ENCODE measurements around the gene STK17B. TPM values are rescaled to one million over a fixed set of nuclear protein-coding genes. Genes with fewer than 3 reads are reported as not detected.

Gene STK17B
- total RNA-seq, 2 experiments from 2014 or later: 645 to 648 TPM

- Histone ChIP-seq H3K36me3 (ENCODE audit: insufficient read depth, low read length) (peaks cover 64% of the 10 kb centered on the region), H3K27ac (ENCODE audit: low read depth in 1 of 2, low read length in 2 of 2) (peak overlapping the region; percentile 80 to 88), H3K9me3 (ENCODE audit: control insufficient read depth in 1 of 2, insufficient read depth in 1 of 2, low read length in 2 of 2) (no peaks in the 10 kb centered on the region), H3K4me3 (ENCODE audit: low read length) (peak overlapping the region; percentile 91), H3K27me3 (ENCODE audit: control insufficient read depth in 1 of 2, insufficient read depth in 2 of 2, low read length in 2 of 2) (no peaks in the 10 kb centered on the region), H3K4me1 (ENCODE audit: insufficient read depth, low read length) (peaks cover 32% of the 10 kb centered on the region)
- Mint-ChIP-seq H3K27ac (peak overlapping the region; percentile 85), H3K27me3 (no peaks in the 10 kb centered on the region), H3K4me1 (ENCODE audit: low read depth) (peaks cover 92% of the 10 kb centered on the region), H3K36me3 (ENCODE audit: low read depth) (peaks cover 99% of the 10 kb centered on the region), H3K9me3 (no peaks in the 10 kb centered on the region), H3K4me3 (peak overlapping the region; percentile 86)
- TF ChIP-seq, protein P1, sequence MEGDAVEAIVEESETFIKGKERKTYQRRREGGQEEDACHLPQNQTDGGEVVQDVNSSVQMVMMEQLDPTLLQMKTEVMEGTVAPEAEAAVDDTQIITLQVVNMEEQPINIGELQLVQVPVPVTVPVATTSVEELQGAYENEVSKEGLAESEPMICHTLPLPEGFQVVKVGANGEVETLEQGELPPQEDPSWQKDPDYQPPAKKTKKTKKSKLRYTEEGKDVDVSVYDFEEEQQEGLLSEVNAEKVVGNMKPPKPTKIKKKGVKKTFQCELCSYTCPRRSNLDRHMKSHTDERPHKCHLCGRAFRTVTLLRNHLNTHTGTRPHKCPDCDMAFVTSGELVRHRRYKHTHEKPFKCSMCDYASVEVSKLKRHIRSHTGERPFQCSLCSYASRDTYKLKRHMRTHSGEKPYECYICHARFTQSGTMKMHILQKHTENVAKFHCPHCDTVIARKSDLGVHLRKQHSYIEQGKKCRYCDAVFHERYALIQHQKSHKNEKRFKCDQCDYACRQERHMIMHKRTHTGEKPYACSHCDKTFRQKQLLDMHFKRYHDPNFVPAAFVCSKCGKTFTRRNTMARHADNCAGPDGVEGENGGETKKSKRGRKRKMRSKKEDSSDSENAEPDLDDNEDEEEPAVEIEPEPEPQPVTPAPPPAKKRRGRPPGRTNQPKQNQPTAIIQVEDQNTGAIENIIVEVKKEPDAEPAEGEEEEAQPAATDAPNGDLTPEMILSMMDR (IDR thresholded peaks at IDR 0.05): no peak
- CTCF ChIA-PET: no interaction called here
- DNase-seq: no peak
- POLR2A ChIA-PET: interaction anchor here (0.6 to 9.9 kb wide), 12 partner anchors 9 to 128 kb away, joined by 3 to 126 read pairs (median 8); partner anchors contain the start of gene STK17B
- intact Hi-C loops (cut with DNase I, micrococcal nuclease): loop anchor here in 1 of 2 experiments (1.0 to 5.0 kb wide), 5 partner anchors 9 to 116 kb away; no protein-coding TSS in a partner anchor
- no peak for ATAC-seq (ENCODE audit: poor library complexity)
Observed at GRCh38 chr2:196160946-196161345, 10.4 kb downstream of the STK17B start.

DNA sequence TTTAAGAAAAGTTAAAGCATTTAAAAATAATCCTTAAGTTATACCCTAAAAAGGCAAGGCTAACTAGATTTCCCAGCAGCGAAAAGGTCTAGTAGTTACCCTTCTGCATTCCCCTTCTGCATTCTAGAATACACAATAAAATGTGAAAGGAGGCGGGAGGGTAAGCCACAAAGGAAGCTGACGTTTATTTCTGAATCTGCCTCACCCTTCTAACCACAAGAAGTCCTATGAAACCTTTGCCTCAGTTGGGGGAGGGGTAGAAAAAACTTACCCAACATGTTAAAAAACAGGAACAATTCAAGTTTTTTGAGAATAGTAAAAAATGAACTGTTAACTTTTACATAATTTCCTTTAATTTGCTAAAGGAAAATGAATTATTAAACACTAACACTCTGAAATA, 11.3 kb downstream of the STK17B start:
- ChIA-PET CTCF (interaction anchor here (0.7 to 1.8 kb wide), 3 partner anchors 17 to 82 kb away, joined by 3 to 6 read pairs (median 3); no protein-coding TSS in a partner anchor), POLR2A (interaction anchor here (0.7 to 9.9 kb wide), 25 partner anchors 7 to 129 kb away, joined by 3 to 126 read pairs (median 6); partner anchors contain the start of gene STK17B)
- Histone ChIP-seq H3K36me3 (ENCODE audit: insufficient read depth, low read length) (peaks cover 66% of the 10 kb centered on the region), H3K27me3 (ENCODE audit: control insufficient read depth in 1 of 2, insufficient read depth in 2 of 2, low read length in 2 of 2) (no peaks in the 10 kb centered on the region), H3K4me3 (ENCODE audit: low read length) (peak overlapping the region; percentile 91), H3K9me3 (ENCODE audit: control insufficient read depth in 1 of 2, insufficient read depth in 1 of 2, low read length in 2 of 2) (no peaks in the 10 kb centered on the region), H3K4me1 (ENCODE audit: insufficient read depth, low read length) (peaks cover 32% of the 10 kb centered on the region), H3K27ac (ENCODE audit: low read depth in 1 of 2, low read length in 2 of 2) (peak overlapping the region; percentile 80 to 88)
- DNase-seq (peak in 9 of 14 experiments; percentile 21 to 94 (median 58)), ATAC-seq (ENCODE audit: poor library complexity) (peak; percentile 54)
- H3K27ac Mint-ChIP-seq: peak overlapping the region; percentile 85
- peaks cover 99% of the 10 kb centered on the region for H3K36me3 Mint-ChIP-seq (ENCODE audit: low read depth)
- H3K4me3 Mint-ChIP-seq: peak overlapping the region; percentile 86
- H3K9me3 Mint-ChIP-seq: no peaks in the 10 kb centered on the region
- no peaks in the 10 kb centered on the region for H3K27me3 Mint-ChIP-seq
- intact Hi-C loops (cut with DNase I, micrococcal nuclease): loop anchor here in 1 of 2 experiments (1.0 to 5.0 kb wide), 5 partner anchors 9 to 117 kb away; no protein-coding TSS in a partner anchor
- H3K4me1 Mint-ChIP-seq (ENCODE audit: low read depth): peaks cover 92% of the 10 kb centered on the region
- TF ChIP-seq, protein P1 (IDR thresholded peaks at IDR 0.05): no peak

DNA sequence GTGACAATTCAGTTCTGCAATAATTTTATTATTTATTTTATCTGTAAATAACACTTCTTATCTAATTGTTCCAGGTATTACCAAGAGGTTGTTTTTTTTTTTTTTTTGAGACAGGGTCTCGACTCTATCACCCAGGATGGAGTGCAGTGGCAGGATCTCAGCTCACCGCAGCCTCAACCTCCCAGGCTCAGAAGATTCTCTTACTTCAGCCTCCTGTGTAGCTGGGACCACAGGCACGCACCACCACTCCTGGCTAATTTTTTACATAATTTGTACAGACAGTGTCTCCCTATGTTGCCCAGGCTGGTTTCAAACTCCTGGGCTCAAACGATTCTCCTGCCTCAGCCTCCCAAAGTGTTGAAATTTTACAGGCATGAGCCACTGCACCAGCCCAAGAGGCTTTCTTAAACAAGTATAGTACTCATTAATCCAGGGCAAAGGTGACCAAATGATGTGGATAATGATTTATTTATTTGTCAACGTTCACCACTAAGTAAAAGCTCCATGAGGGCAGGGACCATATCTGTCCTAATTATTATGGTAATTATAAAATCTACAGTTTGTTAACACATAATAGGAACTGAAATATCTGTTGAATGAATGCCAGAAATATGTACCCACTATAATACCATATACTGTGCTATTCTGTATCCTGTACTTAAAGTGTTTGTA, 12.0 kb downstream of the STK17B start:
- Mint-ChIP-seq H3K27me3 (no peaks in the 10 kb centered on the region), H3K9me3 (no peaks in the 10 kb centered on the region), H3K4me3 (peak overlapping the region; percentile 86), H3K36me3 (ENCODE audit: low read depth) (peaks cover 99% of the 10 kb centered on the region), H3K4me1 (ENCODE audit: low read depth) (peaks cover 92% of the 10 kb centered on the region), H3K27ac (peak overlapping the region; percentile 85)
- ChIA-PET CTCF (interaction anchor here (0.7 to 1.8 kb wide), 6 partner anchors 9 to 81 kb away, joined by 3 to 6 read pairs (median 3); no protein-coding TSS in a partner anchor), POLR2A (interaction anchor here (0.7 to 9.9 kb wide), 21 partner anchors 8 to 117 kb away, joined by 3 to 126 read pairs (median 9); partner anchors contain the start of gene STK17B)
- peaks cover 32% of the 10 kb centered on the region for H3K4me1 ChIP-seq (ENCODE audit: insufficient read depth, low read length)
- intact Hi-C loops (cut with DNase I, micrococcal nuclease): loop anchor here in 1 of 2 experiments (5.0 kb wide), 1 partner anchor 118 kb away; no protein-coding TSS in a partner anchor
- ATAC-seq (ENCODE audit: poor library complexity): peak; percentile 22
- no peaks in the 10 kb centered on the region for H3K9me3 ChIP-seq (ENCODE audit: control insufficient read depth in 1 of 2, insufficient read depth in 1 of 2, low read length in 2 of 2)
- TF ChIP-seq, protein P1 (IDR thresholded peaks at IDR 0.05): no peak
- H3K27ac ChIP-seq (ENCODE audit: low read depth in 1 of 2, low read length in 2 of 2): peak overlapping the region; percentile 80 to 88
- peak in 5 of 14 experiments; percentile 29 to 75 (median 65) for DNase-seq
- no peaks in the 10 kb centered on the region for H3K27me3 ChIP-seq (ENCODE audit: control insufficient read depth in 1 of 2, insufficient read depth in 2 of 2, low read length in 2 of 2)
- H3K4me3 ChIP-seq (ENCODE audit: low read length): peak overlapping the region; percentile 91
- peaks cover 70% of the 10 kb centered on the region for H3K36me3 ChIP-seq (ENCODE audit: insufficient read depth, low read length)
